Endothelial cell of hepatic sinusoid (primary cell): Measurements from ENCODE around the gene SLC8A1.

ENCODE experiments used
- in situ Hi-C: cut with HindIII; loops from 2 replicates; pipeline ENCODE4 v1.10.0; 2017; ENCODE audit warnings: low sequenced_read_pairs

Gene SLC8A1

GRCh38 chr2:40169856-40170255 is 282.0 kb downstream of the SLC8A1 start:
- in situ Hi-C loops = no loop called here

GRCh38 chr2:40169430-40169829 is 282.5 kb downstream of the SLC8A1 start:
- in situ Hi-C loops = no loop called here

- in situ Hi-C loops = no loop called here
Measured at GRCh38 chr2:40168546-40168945, 283.3 kb downstream of the SLC8A1 start.

GRCh38 chr2:40168032-40168431 is 283.9 kb downstream of the SLC8A1 start:
- in situ Hi-C loops = no loop called here

- in situ Hi-C loops = no loop called here
Measured at GRCh38 chr2:40166006-40166405, 285.9 kb downstream of the SLC8A1 start.

GRCh38 chr2:40165509-40165844 is 286.4 kb downstream of the SLC8A1 start:
- in situ Hi-C loops = no loop called here

GRCh38 chr2:40164736-40165508 is 287.0 kb downstream of the SLC8A1 start:
- in situ Hi-C loops = no loop called here

- in situ Hi-C loops = no loop called here
Measured at GRCh38 chr2:40161986-40162385, 289.9 kb downstream of the SLC8A1 start.

GRCh38 chr2:40160751-40161218 is 291.1 kb downstream of the SLC8A1 start:
- in situ Hi-C loops = no loop called here

GRCh38 chr2:40159333-40159732 is 292.6 kb downstream of the SLC8A1 start:
- in situ Hi-C loops = no loop called here

GRCh38 chr2:40158781-40159180 is 293.1 kb downstream of the SLC8A1 start:
- in situ Hi-C loops = no loop called here

GRCh38 chr2:40155728-40156127 is 296.2 kb downstream of the SLC8A1 start:
- in situ Hi-C loops = no loop called here

GRCh38 chr2:40150266-40150665 is 301.6 kb downstream of the SLC8A1 start:
- in situ Hi-C loops = no loop called here

- in situ Hi-C loops = no loop called here
Measured at GRCh38 chr2:40148334-40148733, 303.6 kb downstream of the SLC8A1 start.

- in situ Hi-C loops = no loop called here
Measured at GRCh38 chr2:40147360-40147759, 304.5 kb downstream of the SLC8A1 start.

- in situ Hi-C loops = no loop called here
Measured at GRCh38 chr2:40144022-40144421, 307.9 kb downstream of the SLC8A1 start.

GRCh38 chr2:40138314-40138713 is 313.6 kb downstream of the SLC8A1 start:
- in situ Hi-C loops = no loop called here

GRCh38 chr2:40131081-40131704 is 320.7 kb downstream of the SLC8A1 start:
- in situ Hi-C loops = no loop called here

- in situ Hi-C loops = no loop called here
Measured at GRCh38 chr2:40130251-40130994, 321.5 kb downstream of the SLC8A1 start.

GRCh38 chr2:40129725-40130124 is 322.2 kb downstream of the SLC8A1 start:
- in situ Hi-C loops = no loop called here

GRCh38 chr2:40128796-40129195 is 323.1 kb downstream of the SLC8A1 start:
- in situ Hi-C loops = no loop called here
